Stimulated activated CD8-positive, alpha-beta memory T cell treated with anti-CD3 and anti-CD28 coated beads, Interleukin-12 subunit alpha, Interleukin-12 subunit beta, amount 100 ng/mL, for 24 hours (primary cell): ENCODE data around the gene NCR2.
A peak's percentile ranks its signal among the peaks of the same experiment; 100 is the strongest.
"Not testable (repeated sequence)": the region's sequence is repeated elsewhere in the genome, so short reads cannot be mapped to it uniquely, and the experiment has no call there.

ENCODE experiments used
- DNase-seq: peaks from one replicate; pipeline ENCODE4 v3.0.0-alpha.2; 2020; ENCODE audit errors: extremely low read depth

The NCR2 gene

GRCh38 chr6:41335296-41335695 lies at the start of gene NCR2:
NCR2 (plus strand) TSS chr6:41335608; CDS start chr6:41335877, 269 bp downstream.
- no peak for DNase-seq

DNA sequence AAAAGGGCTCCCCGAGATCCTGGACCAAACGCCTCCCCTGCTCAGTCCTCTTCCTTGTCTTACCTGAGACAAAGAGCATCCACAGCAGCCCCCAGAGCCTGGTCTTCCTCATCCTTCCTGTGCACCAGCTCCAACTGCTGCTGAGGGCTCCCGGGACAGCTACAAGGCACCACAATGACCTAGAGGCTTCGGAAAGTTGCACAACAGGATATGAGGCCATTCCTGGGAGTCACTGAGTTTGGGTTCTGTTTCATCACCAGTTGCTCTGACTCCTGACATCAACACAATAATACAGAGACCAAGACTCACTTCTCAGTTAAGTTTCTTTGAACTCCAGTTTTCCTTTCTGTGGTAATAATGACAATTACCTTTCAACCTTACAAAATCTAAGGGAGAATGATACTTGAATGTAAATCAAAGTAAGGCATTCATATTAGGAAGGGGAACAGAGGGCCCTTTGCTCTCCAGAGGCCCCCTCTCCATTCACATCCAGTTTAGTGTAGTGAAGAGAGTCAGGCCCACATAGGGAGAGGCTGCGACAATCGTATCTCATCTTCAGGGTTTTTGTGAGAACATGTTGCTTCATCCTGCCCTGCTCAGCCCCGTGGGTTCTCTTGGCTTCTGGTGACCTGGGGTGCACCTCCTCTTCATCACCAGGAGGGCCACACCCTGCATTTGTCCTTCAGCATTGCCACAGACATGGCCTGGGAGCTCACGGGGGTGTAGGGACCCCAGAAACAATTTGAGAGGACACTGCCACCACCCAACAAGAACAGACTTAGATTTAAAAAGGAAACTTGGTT lies 48.7 kb upstream of the NCR2 start, which contains the start of gene TREM1:
TREM1 (minus strand) TSS at position 139 of the 803 bp plus-strand sequence; CDS start at position 112, 27 bp downstream.
- no peak for DNase-seq

GRCh38 chr6:41288030-41288753 lies 47.2 kb upstream of the NCR2 start:
- no peak for DNase-seq

DNA sequence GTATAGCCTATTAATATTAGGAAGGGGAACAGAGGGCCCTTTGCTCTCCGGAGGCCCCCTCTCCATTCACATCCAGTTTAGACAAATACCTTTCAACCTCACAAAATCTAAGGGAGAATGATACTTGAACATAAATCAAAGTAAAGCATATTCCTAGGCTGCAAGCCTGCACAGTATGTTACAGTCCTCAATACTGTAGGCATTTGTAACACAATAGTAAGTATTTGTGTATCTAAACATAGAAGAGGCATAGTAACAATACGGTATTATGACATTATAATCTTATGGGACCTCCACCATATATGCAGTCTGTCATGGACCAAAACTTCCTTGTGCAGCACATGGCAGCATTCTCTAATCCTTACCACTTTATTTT lies 46.7 kb upstream of the NCR2 start:
- no peak for DNase-seq

GRCh38 chr6:41289815-41290214 lies 45.6 kb upstream of the NCR2 start:
- DNase-seq = no peak

DNA sequence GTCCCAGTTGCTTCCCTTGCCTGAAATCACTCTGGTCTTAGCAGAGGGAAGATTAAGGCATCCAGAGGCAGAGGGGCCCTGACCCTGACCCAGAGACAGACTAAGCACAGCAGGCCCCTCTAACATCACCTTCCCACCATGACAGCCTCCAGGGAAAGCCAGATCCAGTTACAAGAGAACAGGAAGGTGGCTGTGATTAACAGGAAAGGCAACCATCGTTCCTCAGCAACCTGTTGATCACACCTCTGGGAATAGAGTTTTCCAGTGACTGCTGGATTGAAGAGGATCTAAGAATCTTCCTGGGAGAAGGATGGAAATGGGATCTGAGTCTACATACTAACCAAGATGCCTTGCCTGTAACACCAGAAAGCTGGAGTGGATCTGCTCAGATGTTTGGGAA lies 43.7 kb upstream of the NCR2 start:
- DNase-seq = no peak

GRCh38 chr6:41294214-41294872 lies 41.1 kb upstream of the NCR2 start:
- no peak for DNase-seq

- DNase-seq = not testable (repeated sequence)
Observed at GRCh38 chr6:41297248-41297647, 38.2 kb upstream of the NCR2 start.

DNA sequence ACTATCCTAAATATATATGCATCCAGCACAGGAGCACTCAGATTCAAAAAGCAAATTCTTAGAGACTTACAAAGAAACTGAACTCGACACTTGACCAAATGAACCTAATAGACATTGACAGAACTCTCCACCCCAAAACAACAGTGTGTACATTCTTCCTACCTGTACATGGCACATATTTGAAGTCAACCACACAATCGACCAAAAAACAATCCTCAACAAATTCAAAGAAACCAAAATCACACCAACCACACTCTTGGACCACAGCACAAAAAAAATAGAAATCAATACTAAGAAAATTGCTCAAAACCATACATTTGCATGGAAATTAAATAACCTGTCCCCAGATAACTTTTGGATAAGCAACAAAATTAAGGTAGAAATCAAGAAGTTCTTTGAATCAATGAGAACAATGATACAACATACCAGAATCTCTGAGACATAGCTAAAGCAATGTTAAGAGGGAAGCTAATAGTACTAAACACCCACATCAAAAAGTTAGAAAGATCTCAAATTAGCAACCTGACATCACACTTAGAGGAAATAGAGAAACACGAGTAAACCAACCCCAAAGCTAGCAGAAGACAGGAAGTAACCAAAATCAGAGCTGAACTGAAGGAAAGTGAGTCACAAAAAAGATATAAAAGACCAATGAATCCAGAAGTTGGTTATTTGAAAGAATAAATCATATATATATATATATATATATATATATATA lies 36.5 kb upstream of the NCR2 start:
- DNase-seq = no peak

DNA sequence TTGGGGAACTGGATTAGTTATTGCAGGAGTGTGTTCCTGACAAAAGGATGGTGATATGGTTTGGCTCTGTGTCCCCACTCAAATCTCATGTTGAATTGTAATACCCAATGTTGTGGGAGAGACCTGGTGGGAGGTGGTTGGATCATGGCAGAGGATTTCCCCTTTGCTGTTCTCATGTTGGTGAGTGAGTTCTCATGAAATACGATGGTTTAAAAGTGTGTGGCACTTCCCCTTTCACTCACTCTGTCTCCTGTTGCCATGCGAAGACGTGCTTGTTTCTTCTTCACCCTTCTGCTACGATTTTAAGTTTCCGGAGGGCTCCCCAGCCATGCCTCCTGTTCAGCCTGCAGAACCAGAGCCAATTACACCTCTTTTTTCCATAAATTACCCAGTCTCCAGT lies 32.8 kb upstream of the NCR2 start:
- no peak for DNase-seq

DNA sequence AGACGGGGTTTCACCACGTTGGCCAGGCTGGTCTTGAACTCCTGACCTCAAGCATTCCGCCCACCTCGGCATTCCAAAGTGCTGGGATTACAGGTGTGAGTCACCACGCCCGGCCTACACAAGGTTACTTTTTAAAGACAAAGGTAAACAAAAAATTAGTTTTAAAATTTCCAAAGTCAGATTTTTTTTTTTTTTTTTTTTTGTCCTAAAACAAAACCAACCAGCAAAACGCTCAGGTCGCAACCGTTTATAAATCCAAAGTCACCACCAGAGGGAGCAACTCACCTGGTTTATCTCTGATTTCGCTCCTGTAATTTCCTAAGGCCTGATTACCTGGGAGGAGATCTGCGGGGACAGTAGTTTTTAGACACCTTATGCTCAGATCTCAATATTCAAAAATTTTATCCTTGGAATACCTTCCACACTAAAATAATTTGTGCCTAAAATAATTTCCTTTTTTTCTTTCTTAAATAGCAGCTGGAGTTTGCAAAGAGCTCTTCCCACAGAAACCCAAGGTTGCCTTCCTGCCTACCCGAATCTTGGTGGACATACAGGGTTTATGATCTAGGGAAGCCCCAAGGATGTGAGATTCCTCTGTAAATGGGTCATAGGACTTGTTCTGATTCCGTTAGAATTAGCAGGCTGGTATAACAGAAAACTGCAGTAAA lies 29.1 kb upstream of the NCR2 start:
- DNase-seq = no peak

- no peak for DNase-seq
Observed at GRCh38 chr6:41315203-41315602, 20.2 kb upstream of the NCR2 start.

GRCh38 chr6:41315943-41316620 lies 19.3 kb upstream of the NCR2 start:
- no peak for DNase-seq

DNA sequence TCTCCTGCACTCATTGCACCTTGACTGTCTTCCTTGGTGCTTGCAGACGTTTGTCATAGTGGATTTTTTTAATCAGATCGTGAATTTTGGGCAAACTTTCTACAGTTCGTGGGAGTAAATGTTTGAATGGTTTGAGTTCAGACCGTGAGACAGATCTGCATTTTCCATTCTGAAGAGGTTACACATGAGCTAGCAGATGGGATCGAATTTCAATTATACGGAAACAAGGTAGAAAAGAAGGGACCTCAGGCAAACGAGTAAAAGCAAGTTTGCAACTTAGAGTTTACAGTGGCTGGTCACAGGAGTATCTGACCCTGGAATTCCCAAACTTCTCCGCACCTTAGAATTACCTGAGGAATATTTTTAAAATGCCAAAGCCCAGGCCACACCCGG lies 17.2 kb upstream of the NCR2 start:
- DNase-seq = no peak

DNA sequence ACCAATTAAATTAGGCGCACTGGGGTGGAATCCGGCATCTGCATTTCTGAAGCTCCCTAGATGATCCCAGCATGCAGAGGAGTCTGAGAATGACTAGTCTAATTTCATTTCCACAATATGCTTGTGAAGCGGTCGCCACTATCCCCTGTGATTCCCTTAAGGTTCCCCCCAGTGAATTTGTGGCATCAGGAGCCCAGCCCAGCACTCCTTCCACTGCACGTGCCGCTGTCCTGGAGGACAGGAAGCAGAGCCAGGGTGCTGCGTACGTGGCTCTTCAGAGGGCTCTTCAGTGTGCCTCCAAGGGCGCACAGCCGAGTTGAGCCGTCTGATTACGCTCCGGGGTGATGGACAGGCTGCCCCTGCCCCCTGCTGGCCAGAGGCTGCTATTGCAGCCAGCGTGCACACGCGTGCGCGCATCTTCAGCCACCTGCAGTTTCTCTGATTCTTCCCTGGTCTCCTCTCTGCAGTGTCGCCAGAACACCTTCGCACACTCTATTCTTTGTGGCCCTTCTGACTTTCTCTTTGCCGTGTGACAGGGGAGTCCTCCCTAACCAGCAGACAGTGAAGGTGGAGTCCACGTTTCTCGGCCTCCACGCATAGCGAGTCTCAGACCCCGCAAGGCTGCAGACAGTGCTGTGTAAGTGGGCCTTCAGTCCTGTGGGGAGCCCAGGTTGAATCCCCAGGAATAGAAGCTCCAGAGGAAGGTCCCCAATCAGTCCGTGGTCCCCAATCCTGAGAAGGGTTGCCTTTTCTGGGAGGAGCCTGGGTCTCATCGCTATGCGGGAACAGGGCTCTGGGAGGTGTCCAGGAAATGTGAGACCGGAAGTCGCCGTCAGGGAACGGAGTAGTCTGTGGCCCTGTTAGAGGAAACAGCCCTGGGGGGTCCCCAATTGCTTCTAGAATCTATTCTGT lies 16.5 kb upstream of the NCR2 start:
- peak; percentile 51 for DNase-seq

- no peak for DNase-seq
Observed at GRCh38 chr6:41321183-41321582, 14.2 kb upstream of the NCR2 start.

DNA sequence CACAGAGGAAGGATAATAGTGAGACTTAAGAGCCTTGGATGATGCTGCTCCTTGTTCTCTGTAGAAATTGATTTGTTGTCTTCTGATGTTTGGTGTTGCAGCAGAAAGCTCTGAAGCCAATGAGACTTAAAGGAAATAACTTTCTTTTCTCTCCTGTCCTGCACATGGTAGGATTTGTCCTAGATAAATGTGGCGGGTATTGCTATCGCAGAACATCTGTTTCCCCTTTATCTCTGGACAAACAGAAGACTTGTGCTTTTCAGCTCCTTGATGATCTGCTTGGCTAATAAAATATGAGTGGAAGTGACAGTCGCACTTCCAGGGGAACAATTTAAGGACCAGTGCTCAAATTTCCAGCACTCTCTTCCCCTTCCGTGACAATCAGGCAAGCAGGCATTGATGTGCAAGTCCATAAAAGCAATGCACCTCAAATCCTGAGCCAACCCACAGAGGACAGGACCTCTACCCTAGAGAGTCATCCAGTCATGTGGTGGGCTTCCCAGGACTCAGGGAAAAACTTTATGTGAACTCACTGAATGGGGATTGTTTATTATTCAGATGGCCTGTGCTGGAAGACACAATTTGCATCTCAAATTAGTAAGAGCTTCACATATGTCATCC lies 9.9 kb upstream of the NCR2 start:
- no peak for DNase-seq

GRCh38 chr6:41326092-41326491 lies 9.3 kb upstream of the NCR2 start:
- DNase-seq = no peak

DNA sequence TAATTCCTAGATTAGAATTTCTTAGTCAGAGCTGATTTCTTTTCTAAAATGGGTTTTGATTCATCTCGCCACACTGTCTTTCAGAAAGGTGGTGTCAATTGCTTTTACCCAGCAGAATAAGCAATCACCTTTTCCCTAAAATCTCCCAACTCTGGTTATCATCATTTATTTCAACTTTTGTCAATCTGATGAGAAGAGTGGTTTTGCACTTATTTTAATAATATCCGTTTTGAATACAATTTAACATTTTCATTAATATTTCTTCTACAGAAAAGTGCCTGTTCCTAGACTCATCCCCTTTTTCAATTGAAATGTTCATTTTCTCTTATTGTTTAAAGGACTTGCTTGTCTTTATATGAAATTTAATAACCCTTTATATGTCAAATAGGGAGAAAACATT lies 8.2 kb upstream of the NCR2 start:
- no peak for DNase-seq
